Measurements from ENCODE around the gene LRMDA. TPM values are rescaled to one million over a fixed set of nuclear protein-coding genes. Genes with fewer than 3 reads are reported as not detected.

The LRMDA gene
- total RNA-seq, 4 donors from 2014 or later: 0.76 to 6.4 (median 1.3) TPM

DNA sequence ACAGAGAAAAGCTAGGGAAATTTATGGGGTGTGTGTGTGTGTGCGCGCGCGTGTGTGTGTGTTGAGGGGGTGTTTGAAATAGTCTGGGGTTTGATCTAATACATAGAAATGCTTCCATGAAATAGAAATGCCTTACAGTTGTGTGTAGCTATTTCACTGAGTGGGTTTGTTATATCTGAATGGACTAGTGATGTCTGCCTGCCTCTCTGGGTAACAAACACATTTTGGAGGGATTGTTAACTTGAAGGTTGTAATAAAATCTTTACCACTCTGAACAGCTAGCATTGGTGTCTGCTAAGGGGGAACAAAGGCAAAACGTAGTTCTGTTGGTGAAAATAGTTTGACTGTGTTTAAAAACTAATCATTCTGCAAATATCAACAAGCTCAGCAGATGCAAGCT is 509.3 kb downstream of the LRMDA start:
- intact Hi-C loops (cut with DNase I; ENCODE audit: low total_unique reads): no loop called here
- no peak for TF ChIP-seq POLR2A (IDR thresholded peaks at IDR 0.05)
- TF ChIP-seq, protein P1, sequence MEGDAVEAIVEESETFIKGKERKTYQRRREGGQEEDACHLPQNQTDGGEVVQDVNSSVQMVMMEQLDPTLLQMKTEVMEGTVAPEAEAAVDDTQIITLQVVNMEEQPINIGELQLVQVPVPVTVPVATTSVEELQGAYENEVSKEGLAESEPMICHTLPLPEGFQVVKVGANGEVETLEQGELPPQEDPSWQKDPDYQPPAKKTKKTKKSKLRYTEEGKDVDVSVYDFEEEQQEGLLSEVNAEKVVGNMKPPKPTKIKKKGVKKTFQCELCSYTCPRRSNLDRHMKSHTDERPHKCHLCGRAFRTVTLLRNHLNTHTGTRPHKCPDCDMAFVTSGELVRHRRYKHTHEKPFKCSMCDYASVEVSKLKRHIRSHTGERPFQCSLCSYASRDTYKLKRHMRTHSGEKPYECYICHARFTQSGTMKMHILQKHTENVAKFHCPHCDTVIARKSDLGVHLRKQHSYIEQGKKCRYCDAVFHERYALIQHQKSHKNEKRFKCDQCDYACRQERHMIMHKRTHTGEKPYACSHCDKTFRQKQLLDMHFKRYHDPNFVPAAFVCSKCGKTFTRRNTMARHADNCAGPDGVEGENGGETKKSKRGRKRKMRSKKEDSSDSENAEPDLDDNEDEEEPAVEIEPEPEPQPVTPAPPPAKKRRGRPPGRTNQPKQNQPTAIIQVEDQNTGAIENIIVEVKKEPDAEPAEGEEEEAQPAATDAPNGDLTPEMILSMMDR (IDR thresholded peaks at IDR 0.05): no peak
- no peak for DNase-seq (ENCODE audit: low spot score in 2 of 2)
- whole genome bisulfite sequencing, 2 donors: 89 to 93% methylated on average over 5 of the region's 5 CpGs
- no peak overlapping the region for H3K4me3 ChIP-seq (ENCODE audit: low read depth, poor library complexity, severe bottlenecking)

DNA sequence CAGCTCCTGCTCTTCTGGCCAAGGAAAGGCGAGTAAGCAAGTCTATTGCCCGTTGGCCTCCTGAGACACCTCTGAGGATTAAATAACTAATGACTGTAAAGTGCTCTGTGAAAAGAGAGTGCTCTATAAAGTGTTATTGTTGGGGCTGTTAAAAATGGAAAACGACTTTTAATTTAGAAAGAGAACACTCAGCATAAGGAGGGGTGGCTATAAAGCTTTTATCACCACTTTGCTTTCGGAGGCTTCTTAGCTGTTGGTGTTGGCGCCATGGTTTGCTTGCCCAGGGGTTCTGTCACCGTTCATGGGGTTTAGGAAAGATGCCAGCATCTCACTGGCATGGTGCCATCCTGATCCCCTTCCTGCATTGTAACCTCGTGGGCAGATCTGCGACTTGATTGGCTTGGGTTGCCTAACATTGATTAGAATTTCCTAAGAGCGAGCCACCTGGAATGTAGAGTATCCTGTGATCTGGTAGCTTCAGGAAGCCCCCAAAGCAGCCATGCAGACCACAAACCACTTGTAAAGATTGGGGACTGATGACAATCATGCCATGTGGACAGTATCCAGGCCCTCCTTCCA is 509.9 kb downstream of the LRMDA start:
- H3K4me3 ChIP-seq (ENCODE audit: low read depth, poor library complexity, severe bottlenecking): no peak overlapping the region
- no peak for DNase-seq (ENCODE audit: low spot score in 2 of 2)
- TF ChIP-seq POLR2A (IDR thresholded peaks at IDR 0.05): no peak
- TF ChIP-seq, protein P1 (IDR thresholded peaks at IDR 0.05): no peak
- 56 to 58% methylated on average over 9 of the region's 9 CpGs for WGBS, 2 donors
- intact Hi-C loops (cut with DNase I; ENCODE audit: low total_unique reads): no loop called here

DNA sequence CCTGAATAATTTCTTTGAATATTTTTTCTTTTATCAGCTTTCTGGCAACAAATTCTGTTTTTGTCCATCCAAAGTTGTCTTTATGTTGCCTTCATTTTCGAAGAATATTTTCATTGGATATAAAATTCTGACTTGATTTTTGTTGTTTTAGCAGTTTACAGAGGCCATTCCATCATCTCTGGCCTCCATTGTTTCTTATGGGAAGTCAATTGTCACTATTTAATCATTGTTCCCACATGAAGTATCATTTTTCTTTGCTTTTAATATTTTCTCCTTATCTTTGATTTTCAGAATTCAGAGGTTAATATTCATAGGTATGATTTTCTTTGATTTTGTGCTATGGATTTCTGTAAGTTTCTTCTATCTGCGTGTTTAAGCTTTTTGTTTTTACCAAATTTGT is 512.6 kb downstream of the LRMDA start:
- no peak for DNase-seq (ENCODE audit: low spot score in 2 of 2)
- intact Hi-C loops (cut with DNase I; ENCODE audit: low total_unique reads): no loop called here
- no peak for TF ChIP-seq POLR2A (IDR thresholded peaks at IDR 0.05)
- TF ChIP-seq, protein P1 (IDR thresholded peaks at IDR 0.05): no peak
- no peak overlapping the region for H3K4me3 ChIP-seq (ENCODE audit: low read depth, poor library complexity, severe bottlenecking)
- WGBS, 2 donors: 86 to 90% methylated on average over 2 of the region's 2 CpGs

DNA sequence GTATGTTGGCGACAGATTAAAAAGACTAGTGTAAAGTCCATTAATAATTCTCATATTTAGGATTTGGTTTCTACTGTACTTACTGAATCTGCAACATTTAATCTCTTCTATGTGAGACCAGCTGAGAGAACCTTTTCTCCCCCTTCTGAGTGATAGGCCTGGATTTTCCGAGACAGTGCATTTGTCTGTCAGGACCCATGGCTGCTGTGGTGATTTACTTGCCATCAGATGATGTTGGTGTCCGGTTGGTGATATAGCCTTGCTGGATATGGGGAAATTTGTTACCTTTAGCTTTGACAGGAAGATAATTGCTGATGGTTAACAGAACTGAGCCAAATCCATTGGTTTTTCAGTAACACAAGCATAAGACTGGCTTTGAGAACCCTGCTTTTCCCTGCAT is 517.2 kb downstream of the LRMDA start:
- DNase-seq (ENCODE audit: low spot score in 2 of 2): no peak
- intact Hi-C loops (cut with DNase I; ENCODE audit: low total_unique reads): no loop called here
- H3K4me3 ChIP-seq (ENCODE audit: low read depth, poor library complexity, severe bottlenecking): no peak overlapping the region
- no peak for TF ChIP-seq POLR2A (IDR thresholded peaks at IDR 0.05)
- TF ChIP-seq, protein P1 (IDR thresholded peaks at IDR 0.05): no peak
- 100% methylated on average over 3 of the region's 3 CpGs for WGBS, 2 donors

DNA sequence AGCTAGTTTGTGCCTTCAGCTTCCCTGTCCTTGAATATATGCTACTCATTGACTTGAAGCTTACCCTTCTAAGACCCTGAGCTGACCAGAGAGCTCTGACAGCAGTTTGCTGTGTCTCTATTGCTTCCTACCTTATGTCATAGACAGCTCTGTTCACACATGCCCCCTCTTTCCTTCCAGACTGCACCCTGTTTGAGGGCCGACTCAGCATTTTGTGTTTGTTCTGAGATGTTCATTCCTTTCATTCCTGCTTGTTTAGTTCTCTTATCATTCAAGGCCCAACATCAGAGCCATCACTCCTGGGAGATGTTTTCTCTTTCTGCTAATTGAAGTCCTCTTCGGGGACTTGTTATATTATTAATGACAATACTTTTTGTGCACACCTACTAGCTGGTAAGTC is 518.9 kb downstream of the LRMDA start:
- TF ChIP-seq, protein P1 (IDR thresholded peaks at IDR 0.05): no peak
- no peak for TF ChIP-seq POLR2A (IDR thresholded peaks at IDR 0.05)
- intact Hi-C loops (cut with DNase I; ENCODE audit: low total_unique reads): no loop called here
- H3K4me3 ChIP-seq (ENCODE audit: low read depth, poor library complexity, severe bottlenecking): no peak overlapping the region
- no peak for DNase-seq (ENCODE audit: low spot score in 2 of 2)
- 87 to 93% methylated on average over 2 of the region's 2 CpGs for WGBS, 2 donors

DNA sequence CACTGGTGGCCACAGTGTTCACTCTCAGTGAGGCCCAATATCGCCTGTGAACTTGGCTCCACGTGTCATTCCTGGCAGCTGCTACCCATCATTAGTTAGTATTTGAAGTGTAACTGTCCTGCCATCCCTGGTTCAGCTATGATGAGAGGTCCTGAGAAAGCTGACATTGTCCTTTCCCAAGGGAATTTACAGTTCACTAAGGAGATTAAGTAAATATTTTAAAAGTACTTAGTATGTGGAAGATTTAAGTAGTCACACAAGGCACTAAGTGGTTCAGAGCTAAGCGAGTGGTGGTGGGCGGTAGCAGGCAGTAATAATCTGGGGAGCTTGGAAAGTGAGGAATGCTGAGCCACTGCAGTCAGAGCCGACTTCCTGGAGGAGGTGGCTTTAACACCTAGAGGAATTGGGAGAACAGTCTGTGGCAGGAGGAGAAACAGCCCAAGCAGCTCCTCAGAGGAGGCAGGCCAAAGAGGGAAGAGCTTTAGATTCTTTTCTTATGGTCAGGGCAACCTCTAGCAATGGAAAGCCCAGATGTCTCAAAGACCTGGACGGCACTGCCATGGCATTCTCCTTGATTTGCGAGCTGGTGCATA is 519.7 kb downstream of the LRMDA start:
- intact Hi-C loops (cut with DNase I; ENCODE audit: low total_unique reads): no loop called here
- H3K4me3 ChIP-seq (ENCODE audit: low read depth, poor library complexity, severe bottlenecking): no peak overlapping the region
- no peak for DNase-seq (ENCODE audit: low spot score in 2 of 2)
- WGBS, 2 donors: 80 to 84% methylated on average over 7 of the region's 7 CpGs
- TF ChIP-seq, protein P1 (IDR thresholded peaks at IDR 0.05): no peak
- no peak for TF ChIP-seq POLR2A (IDR thresholded peaks at IDR 0.05)
